Mononuclear cell (primary cell): ENCODE results near the gene SLC12A5. TPM values are rescaled to one million over a fixed set of nuclear protein-coding genes. Genes with fewer than 3 reads are reported as not detected.

Experiments
- H3K27me3 ChIP-seq: 2 replicates; pipeline ENCODE4 v1.6.0; 2011; ENCODE audit warnings: low read length, control low read depth; ENCODE audit not compliant: insufficient read depth
- H3K4me1 ChIP-seq: 2 replicates; pipeline ENCODE4 v1.5.1; 2011; ENCODE audit warnings: mild to moderate bottlenecking, low read length, control low read depth; ENCODE audit not compliant: insufficient read depth
- H3K4me3 ChIP-seq: 2 replicates; pipeline ENCODE4 v1.5.1; 2011; ENCODE audit warnings: mild to moderate bottlenecking, low read length, moderate library complexity
- H3K9me3 ChIP-seq: 2 replicates; pipeline ENCODE4 v1.5.1; 2011; ENCODE audit warnings: low read depth, mild to moderate bottlenecking, control low read depth, low read length
- total RNA-seq: library from RNA; depleted of rRNA; stranded (reverse); fragments of >200 nt; gene quantifications from one replicate; pipeline ENCODE4 v1.2.3, GENCODE V29; 2012

SLC12A5 gene
- total RNA-seq, 1 donor = 0.10 TPM

DNA sequence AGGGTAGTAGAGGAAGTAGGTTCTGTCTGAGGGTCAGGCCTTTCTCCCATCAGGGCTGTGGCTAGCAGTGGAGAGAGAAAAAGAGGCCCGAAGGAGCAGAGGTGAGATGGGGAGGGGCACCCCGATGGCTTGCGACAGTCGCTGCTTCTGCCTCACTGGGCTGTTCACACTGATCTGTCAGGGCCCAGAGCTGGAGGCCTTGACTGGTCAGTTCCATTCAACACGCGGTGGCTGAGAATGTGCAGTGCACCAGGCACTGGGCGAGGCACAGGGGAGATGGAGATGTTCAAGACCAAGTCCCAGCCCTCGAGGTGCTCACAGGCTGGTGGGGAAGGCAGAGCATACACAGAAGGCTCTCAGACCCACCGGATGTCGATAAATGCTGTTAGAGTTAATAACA lies 21.4 kb downstream of the SLC12A5 start:
- Histone ChIP-seq H3K4me1 (no peaks in the 10 kb centered on the region), H3K4me3 (no peak overlapping the region), H3K27me3 (no peaks in the 10 kb centered on the region), H3K9me3 (no peaks in the 10 kb centered on the region)

DNA sequence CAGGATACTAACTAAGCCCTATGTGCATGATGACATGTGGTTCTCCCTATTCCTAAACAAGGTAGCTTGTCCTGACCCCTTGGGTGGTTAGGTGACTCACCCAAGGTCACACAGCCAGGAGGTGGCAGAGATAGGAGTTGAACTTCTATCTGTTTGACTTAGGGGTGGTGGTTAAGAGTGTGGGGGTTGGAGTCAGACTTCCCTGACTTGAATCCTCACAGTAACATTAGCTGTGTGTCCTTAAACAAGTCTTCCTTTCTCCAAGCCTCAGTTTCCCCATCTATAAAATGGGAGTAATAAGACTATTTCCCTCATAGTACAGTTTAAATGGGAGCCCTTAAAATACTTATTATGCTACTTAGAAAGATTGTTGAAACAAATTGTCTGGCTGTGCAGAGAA lies 21.9 kb downstream of the SLC12A5 start:
- H3K4me3 ChIP-seq = no peak overlapping the region
- no peaks in the 10 kb centered on the region for H3K9me3 ChIP-seq
- no peaks in the 10 kb centered on the region for H3K4me1 ChIP-seq
- H3K27me3 ChIP-seq = no peaks in the 10 kb centered on the region

GRCh38 chr20:46051556-46052308 lies 22.7 kb downstream of the SLC12A5 start:
- Histone ChIP-seq H3K9me3 (no peaks in the 10 kb centered on the region), H3K4me3 (no peak overlapping the region), H3K27me3 (peaks cover 3% of the 10 kb centered on the region), H3K4me1 (no peaks in the 10 kb centered on the region)

DNA sequence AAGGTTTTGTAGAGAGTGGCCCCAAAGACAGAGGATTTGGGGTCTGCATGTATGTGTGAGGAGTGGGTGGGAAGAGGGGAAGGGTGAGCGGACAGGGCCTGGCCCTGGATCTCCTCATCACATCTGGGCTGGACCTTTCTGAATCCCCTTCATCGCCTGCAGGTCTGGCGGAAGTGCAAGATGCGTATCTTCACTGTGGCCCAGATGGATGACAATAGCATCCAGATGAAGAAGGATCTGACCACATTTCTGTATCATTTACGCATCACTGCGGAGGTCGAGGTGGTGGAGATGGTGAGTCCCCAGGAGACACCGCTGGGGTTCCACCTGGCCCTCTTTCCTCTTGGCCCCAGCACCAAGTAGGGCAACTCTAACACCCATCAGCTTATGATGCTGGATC lies 24.4 kb downstream of the SLC12A5 start:
- Histone ChIP-seq H3K4me1 (peaks cover 13% of the 10 kb centered on the region), H3K4me3 (no peak overlapping the region), H3K27me3 (peaks cover 18% of the 10 kb centered on the region), H3K9me3 (no peaks in the 10 kb centered on the region)

- no peaks in the 10 kb centered on the region for H3K9me3 ChIP-seq
- H3K27me3 ChIP-seq = peaks cover 18% of the 10 kb centered on the region
- peaks cover 23% of the 10 kb centered on the region for H3K4me1 ChIP-seq
Observed at GRCh38 chr20:46054606-46055005, 25.6 kb downstream of the SLC12A5 start.

DNA sequence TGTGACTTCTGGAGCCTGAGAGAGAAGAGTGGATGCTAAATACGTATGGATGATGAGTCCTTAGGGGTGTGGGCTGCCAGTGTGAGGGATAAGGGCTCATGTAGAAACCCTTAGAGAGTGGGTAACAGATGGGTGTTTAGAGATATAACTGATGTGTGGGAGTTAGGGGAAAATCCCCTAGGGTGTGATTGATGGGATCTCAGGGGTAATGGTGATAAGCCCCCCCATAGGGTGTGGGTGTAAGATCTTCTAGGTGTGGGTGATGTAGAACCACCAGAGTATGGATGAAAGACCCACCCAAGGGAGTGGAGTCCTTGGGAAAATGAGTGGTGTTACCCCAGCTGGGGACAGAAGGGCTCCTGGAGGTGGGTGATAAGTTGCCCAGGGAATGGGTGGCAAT lies 26.3 kb downstream of the SLC12A5 start:
- Histone ChIP-seq H3K4me3 (no peak overlapping the region), H3K27me3 (peaks cover 18% of the 10 kb centered on the region), H3K9me3 (no peaks in the 10 kb centered on the region), H3K4me1 (peaks cover 29% of the 10 kb centered on the region)

More at GRCh38 chr20:46054606-46055005, 25.6 kb downstream of the SLC12A5 start:
- H3K4me3 ChIP-seq = no peak overlapping the region

DNA sequence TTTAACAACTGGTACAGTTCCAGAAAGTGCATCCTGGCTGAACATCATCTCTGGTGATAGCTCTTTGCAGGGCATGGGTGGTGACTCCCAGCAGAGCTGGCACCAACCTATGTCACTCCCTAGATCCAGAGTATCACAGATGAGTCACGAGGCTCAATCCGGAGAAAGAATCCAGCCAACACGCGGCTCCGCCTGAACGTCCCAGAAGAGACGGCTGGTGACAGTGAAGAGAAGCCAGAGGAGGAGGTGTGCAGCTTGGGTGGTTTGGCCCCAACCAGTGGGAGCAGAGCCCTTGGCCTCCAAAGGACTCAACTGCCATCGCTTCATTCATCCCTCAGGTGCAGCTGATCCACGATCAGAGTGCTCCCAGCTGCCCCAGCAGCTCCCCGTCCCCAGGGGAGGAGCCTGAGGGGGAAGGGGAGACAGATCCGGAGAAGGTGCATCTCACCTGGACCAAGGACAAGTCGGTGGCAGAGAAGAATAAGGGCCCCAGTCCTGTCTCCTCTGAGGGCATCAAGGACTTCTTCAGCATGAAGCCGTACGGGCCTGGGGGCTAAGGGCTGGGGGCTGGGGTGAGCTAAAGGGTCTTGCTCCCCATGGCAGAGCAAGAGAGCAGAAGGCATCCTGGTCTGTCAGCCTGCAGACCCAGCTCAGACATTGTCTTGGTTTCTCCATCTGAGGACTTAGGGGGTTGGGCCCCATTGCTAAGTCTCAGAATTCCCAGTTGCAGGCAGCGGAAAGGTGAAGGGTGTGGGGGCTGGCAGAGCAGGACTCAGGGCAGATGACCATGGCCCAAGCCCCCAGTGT lies 27.2 kb downstream of the SLC12A5 start:
- Histone ChIP-seq H3K9me3 (no peaks in the 10 kb centered on the region), H3K4me1 (peaks cover 39% of the 10 kb centered on the region), H3K27me3 (peaks cover 18% of the 10 kb centered on the region), H3K4me3 (no peak overlapping the region)

DNA sequence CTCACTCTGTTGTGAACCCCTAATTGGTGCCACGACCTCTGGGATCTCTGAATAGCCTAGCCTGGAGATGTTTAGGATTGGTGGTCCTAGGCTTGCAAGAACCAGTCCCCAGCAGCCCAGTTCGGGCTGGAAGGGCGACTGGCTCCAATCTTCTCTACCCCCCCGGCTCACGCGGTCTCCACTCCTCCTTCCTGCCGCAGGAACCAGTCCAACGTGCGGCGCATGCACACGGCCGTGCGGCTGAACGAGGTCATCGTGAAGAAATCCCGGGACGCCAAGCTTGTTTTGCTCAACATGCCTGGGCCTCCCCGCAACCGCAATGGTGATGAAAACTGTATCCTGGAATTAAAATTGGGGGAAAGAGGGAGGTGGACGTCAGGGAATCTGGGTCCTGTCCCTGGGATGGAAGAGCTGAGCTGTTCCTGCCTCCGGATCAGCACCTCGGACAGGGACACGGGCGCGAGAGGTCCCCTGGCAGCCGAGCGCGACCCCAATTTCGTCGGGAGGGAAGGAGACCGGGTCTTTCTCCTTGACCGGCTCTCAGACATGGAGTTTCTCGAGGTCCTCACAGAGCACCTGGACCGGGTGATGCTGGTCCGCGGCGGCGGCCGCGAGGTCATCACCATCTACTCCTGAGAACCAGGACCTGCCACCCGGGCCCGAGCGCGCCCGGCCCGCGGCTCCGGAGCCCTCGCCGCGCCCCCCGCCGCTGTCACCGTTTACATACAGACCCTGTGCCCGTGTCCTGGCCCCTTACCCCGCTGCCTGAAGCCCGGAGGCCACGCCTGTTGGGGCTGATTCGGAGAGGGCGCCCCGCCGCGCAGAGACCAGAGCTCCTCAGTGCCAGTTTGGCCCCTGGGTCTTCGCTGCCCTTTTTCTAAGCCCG lies 28.2 kb downstream of the SLC12A5 start:
- Histone ChIP-seq H3K4me3 (no peak overlapping the region), H3K9me3 (no peaks in the 10 kb centered on the region), H3K4me1 (peaks cover 49% of the 10 kb centered on the region), H3K27me3 (peaks cover 18% of the 10 kb centered on the region)

GRCh38 chr20:46057856-46058598 lies 29.0 kb downstream of the SLC12A5 start:
- H3K4me1 ChIP-seq = peaks cover 53% of the 10 kb centered on the region
- peaks cover 18% of the 10 kb centered on the region for H3K27me3 ChIP-seq
- H3K4me3 ChIP-seq = no peak overlapping the region
- H3K9me3 ChIP-seq = no peaks in the 10 kb centered on the region

GRCh38 chr20:46058599-46059281 lies 29.7 kb downstream of the SLC12A5 start:
- Histone ChIP-seq H3K4me1 (peaks cover 53% of the 10 kb centered on the region), H3K4me3 (no peak overlapping the region), H3K9me3 (no peaks in the 10 kb centered on the region), H3K27me3 (peaks cover 18% of the 10 kb centered on the region)

DNA sequence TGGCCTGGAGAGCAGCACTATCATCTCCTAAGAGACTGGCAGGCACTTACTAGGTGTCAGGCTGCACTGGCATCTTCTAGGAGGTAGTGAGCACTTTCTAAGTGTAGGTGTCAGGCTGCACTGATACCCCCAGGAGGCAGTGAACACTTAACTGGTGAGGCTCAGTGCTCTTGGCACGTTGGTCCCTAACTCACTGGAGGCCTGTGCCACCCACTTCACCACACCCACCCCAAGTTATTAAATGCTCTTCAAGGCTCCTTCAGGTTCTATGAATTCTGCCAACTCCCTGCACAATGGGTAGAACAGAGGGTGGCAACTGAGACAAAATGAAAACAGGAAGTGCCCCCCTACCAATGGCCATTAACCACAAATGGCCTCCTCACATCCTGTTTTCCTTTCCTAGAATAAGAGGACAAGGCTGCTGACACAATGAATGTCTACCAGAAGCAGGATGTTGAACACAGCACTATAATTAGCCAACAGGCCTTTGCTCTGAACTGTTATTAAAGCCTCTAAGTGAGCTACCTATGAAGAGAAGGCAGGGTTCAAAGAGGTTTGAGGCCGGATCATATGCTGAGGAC lies 31.4 kb downstream of the SLC12A5 start:
- H3K9me3 ChIP-seq = no peaks in the 10 kb centered on the region
- H3K4me3 ChIP-seq = no peak overlapping the region
- H3K27me3 ChIP-seq = peaks cover 18% of the 10 kb centered on the region
- H3K4me1 ChIP-seq = peaks cover 53% of the 10 kb centered on the region

GRCh38 chr20:46060975-46061374 lies 32.0 kb downstream of the SLC12A5 start:
- peaks cover 18% of the 10 kb centered on the region for H3K27me3 ChIP-seq
- no peaks in the 10 kb centered on the region for H3K9me3 ChIP-seq
- H3K4me1 ChIP-seq = peaks cover 53% of the 10 kb centered on the region
- H3K4me3 ChIP-seq = no peak overlapping the region

- peaks cover 11% of the 10 kb centered on the region for H3K27me3 ChIP-seq
- H3K4me1 ChIP-seq = peaks cover 53% of the 10 kb centered on the region
- H3K4me3 ChIP-seq = no peak overlapping the region
- H3K9me3 ChIP-seq = no peaks in the 10 kb centered on the region
Observed at GRCh38 chr20:46062151-46062550, 33.1 kb downstream of the SLC12A5 start.
